Mucosa of stomach (tissue), 1 donor: ENCODE measurements around the gene SMYD3.
"Not testable (repeated sequence)": the region's sequence is repeated elsewhere in the genome, so short reads cannot be mapped to it uniquely, and the experiment has no call there.

Source experiments
- H3K27me3 ChIP-seq: one replicate; pipeline ENCODE4 v1.7.0; 2013; ENCODE audit warnings: mild to moderate bottlenecking, low read length; ENCODE audit not compliant: control insufficient read depth, insufficient read depth
- H3K36me3 ChIP-seq: one replicate; pipeline ENCODE4 v1.7.0; 2013; ENCODE audit warnings: low read length; ENCODE audit not compliant: control insufficient read depth, insufficient read depth
- H3K4me1 ChIP-seq: one replicate; pipeline ENCODE4 v1.7.0; 2013; ENCODE audit warnings: mild to moderate bottlenecking, low read length; ENCODE audit not compliant: control insufficient read depth, insufficient read depth
- H3K4me3 ChIP-seq: one replicate; pipeline ENCODE4 v1.7.0; 2013; ENCODE audit warnings: low read length
- H3K9ac ChIP-seq: one replicate; pipeline ENCODE4 v1.7.0; 2013; ENCODE audit warnings: mild to moderate bottlenecking, low read length, moderate library complexity
- H3K9me3 ChIP-seq: one replicate; pipeline ENCODE4 v1.7.0; 2013; ENCODE audit warnings: mild to moderate bottlenecking, low read length, moderate library complexity; ENCODE audit not compliant: control insufficient read depth
- donor health status: Pancreatic carcinoma.

Gene SMYD3

DNA sequence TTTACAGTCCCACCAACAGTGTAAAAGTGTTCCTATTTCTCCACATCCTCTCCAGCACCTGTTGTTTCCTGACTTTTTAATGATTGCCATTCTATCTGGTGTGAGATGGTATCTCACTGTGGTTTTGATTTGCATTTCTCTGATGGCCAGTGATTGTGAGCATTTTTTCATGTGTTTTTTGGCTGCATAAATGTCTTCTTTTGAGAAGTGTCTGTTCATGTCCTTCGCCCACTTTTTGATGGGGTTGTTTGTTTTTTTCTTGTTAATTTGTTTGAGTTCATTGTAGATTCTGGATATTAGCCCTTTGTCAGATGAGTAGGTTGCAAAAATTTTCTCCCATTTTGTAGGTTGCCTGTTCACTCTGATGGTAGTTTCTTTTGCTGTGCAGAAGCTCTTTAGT, 177.8 kb downstream of the SMYD3 start:
- H3K9me3 ChIP-seq, H3K4me1 ChIP-seq: not testable (repeated sequence)

DNA sequence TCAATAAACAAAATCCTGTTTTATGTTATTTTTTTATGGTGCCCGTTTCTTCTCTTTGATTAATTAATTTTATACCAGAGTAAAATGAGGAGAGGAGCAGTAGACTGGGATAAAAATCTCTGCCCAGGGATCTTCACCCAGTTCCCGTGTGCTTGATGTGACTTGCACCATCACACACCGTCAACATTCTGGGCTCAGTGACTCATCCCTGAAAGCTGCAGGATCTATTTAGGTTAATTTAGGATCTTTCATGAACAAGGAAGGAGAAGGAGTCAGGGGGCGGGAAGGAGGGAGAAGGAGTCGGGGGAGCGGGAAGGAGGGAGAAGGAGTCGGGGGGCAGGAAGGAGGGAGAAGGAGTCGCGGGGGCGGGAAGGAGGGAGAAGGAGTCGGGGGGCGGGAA, 182.4 kb downstream of the SMYD3 start:
- Histone ChIP-seq H3K27me3 (no peaks in the 10 kb centered on the region), H3K9ac (no peak overlapping the region), H3K4me3 (no peak overlapping the region), H3K36me3 (no peaks in the 10 kb centered on the region), H3K4me1 (no peaks in the 10 kb centered on the region), H3K9me3 (no peaks in the 10 kb centered on the region)

More for the DNA sequence above, 177.8 kb downstream of the SMYD3 start:
- H3K4me3 ChIP-seq, H3K27me3 ChIP-seq, H3K36me3 ChIP-seq, H3K9ac ChIP-seq: not testable (repeated sequence)

DNA sequence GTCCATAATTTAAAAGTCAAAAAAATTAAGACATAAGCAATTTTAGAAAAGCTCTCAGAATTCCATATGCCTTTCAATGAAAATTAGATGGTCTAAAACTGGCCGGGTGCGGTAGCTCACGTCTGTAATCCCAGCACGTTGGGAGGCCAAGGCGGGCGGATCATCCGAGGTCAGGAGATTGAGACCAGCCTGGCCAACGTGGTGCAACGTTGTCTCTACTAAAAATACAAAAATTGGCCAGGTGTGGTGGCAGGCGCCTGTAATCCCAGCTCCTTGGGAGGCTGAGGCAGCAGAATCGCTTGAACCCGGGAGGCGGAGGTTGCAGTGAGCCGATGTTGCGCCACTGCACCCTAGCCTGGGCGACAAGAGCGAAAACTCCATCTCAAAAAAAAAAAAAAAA, 183.0 kb downstream of the SMYD3 start:
- not testable (repeated sequence) for H3K27me3 ChIP-seq, H3K4me3 ChIP-seq, H3K36me3 ChIP-seq, H3K9ac ChIP-seq, H3K4me1 ChIP-seq, H3K9me3 ChIP-seq

DNA sequence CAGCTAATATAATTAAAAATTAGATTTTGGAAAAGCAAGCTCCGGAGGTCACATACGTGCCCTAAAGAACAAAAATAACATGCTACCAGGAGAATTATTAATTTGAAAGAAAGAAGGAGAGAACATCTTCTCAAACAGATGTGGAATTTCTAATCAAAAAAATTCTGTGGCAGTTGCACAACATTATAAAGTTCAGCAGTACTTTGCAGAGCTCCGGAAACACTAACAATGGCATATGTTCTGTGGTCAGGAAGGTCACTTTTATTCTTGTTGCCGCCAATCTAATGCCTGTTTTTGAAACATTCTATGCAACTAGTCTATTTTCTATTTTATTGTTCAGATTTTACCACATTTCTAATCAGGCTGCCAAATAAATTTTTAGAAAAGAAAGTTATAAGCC, 186.8 kb downstream of the SMYD3 start:
- no peaks in the 10 kb centered on the region for H3K4me1 ChIP-seq
- no peaks in the 10 kb centered on the region for H3K27me3 ChIP-seq
- no peaks in the 10 kb centered on the region for H3K9me3 ChIP-seq
- H3K9ac ChIP-seq, result no peak overlapping the region
- no peak overlapping the region for H3K4me3 ChIP-seq
- H3K36me3 ChIP-seq, result no peaks in the 10 kb centered on the region

DNA sequence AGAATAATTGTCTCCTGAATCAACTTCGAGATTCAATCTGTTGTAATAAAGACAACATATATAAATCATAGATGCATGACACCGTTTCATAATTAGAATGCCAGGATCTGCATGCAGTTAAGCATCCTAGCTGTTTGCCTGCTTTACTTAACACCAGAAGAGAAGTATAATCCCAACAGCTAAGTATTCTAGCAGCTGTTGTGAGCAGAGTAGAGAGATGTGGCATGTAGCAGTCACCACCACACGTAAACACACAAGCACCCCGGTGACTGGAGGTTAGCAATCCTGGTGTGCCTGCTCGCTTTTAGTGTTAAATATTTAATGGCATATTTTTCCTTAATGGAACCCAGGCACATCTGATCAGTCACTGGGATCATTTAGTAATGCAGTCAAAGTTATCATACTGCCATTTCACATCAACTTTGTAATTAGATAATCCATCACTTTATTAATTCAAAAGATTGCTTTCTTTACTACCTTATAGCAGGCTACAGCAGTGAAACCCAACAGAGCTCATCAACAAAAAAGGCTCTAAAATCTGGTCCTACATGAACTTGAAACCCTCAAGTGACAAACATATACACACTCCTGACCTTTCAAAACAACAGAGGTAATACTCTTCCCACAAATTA, 187.9 kb downstream of the SMYD3 start:
- Histone ChIP-seq H3K4me3 (no peak overlapping the region), H3K36me3 (no peaks in the 10 kb centered on the region), H3K9ac (no peak overlapping the region), H3K4me1 (no peaks in the 10 kb centered on the region), H3K27me3 (no peaks in the 10 kb centered on the region), H3K9me3 (no peaks in the 10 kb centered on the region)

DNA sequence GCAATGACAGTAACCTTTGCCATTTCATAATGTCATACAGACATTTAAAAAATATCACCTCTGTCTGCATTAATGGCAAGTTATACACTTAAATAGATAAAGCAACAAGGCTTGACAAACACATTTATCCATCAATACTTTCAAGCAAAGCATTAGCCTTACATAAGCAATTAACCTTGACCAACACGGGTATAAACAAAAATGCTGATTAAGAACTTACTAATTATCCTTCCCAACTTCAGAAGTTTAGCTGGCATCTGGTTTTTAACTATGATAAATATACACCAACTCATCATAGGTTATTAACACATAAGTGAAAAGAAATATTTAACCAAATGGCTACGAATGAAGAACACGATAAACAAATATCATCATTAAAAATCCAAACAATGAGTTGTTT, 188.5 kb downstream of the SMYD3 start:
- H3K4me1 ChIP-seq, result no peaks in the 10 kb centered on the region
- H3K27me3 ChIP-seq, result no peaks in the 10 kb centered on the region
- H3K4me3 ChIP-seq, result no peak overlapping the region

DNA sequence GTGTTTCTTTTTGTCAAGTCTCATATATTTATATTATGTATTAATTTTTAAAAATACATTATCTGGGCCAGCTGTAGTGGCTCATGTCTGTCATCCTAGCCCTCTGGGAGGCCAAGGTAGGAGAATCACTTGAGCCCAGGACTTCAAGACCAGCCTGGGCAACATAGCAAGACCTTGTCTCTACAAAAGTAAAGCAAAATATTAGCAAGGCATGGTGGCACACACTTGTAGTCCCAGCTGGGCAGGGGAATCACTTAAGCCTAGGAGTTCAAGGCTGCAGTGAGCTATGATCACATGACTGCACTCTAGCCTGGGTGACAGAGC, 189.1 kb downstream of the SMYD3 start:
- no peaks in the 10 kb centered on the region for H3K9me3 ChIP-seq
- no peak overlapping the region for H3K4me3 ChIP-seq
- H3K36me3 ChIP-seq, result no peaks in the 10 kb centered on the region
- H3K9ac ChIP-seq, result no peak overlapping the region
- H3K4me1 ChIP-seq, result no peaks in the 10 kb centered on the region
- H3K27me3 ChIP-seq, result no peaks in the 10 kb centered on the region

More for the DNA sequence above, 188.5 kb downstream of the SMYD3 start:
- Histone ChIP-seq H3K36me3 (no peaks in the 10 kb centered on the region), H3K9ac (no peak overlapping the region), H3K9me3 (no peaks in the 10 kb centered on the region)

DNA sequence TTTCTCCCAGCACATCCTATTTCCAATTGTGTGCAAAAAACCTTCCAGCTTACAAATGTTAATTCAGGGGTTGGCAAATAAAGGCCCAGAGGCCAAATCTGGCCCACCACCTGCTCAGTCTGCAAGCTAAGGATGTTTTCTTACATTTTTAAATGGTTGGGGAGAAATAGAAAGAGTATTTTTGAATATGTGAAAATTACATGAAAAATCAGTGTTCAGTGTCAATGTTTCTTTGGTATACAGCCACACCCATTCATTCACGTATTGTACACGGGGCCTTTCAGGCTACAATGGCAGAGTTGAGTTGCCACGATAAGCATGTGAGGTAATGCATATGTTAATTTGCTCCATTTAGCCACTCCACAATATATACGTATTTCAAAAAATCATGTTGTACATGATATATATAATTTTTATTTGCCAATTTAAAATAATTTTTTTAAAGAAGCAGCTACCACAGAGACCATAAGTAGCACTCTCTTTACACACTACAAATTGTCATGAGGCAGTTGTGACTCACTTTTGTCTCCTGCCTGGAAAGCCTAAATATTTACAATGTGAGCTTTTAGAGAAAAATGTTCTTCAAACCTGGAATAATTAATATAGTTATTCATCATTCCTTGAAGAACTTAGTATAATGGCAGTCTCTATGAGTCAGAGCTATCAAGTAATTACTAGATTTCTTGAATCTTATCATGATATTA, 189.6 kb downstream of the SMYD3 start:
- no peaks in the 10 kb centered on the region for H3K27me3 ChIP-seq
- H3K9me3 ChIP-seq, result no peaks in the 10 kb centered on the region
- H3K4me3 ChIP-seq, result no peak overlapping the region
- H3K4me1 ChIP-seq, result no peaks in the 10 kb centered on the region
- no peak overlapping the region for H3K9ac ChIP-seq
- H3K36me3 ChIP-seq, result no peaks in the 10 kb centered on the region

DNA sequence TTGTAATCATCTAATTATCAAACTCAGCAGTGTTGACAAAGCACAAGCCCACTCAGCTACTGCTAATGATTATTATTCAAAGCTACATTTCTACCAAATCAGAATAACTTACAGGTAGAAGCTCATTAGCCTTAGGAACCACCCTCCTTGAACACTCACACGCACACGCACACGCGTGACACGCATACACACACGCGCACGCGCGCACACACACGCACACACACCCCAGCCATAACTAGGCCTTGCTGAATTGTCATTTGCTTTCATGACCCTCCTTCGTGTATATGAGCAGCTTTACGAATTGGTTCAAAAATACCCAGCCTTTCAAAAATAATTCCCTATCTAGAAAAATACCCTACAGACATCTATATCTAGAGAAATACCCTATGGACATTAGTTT, 195.6 kb downstream of the SMYD3 start:
- H3K9ac ChIP-seq, result no peak overlapping the region
- H3K27me3 ChIP-seq, result no peaks in the 10 kb centered on the region
- no peaks in the 10 kb centered on the region for H3K9me3 ChIP-seq
- no peaks in the 10 kb centered on the region for H3K4me1 ChIP-seq
- no peak overlapping the region for H3K4me3 ChIP-seq
- no peaks in the 10 kb centered on the region for H3K36me3 ChIP-seq

DNA sequence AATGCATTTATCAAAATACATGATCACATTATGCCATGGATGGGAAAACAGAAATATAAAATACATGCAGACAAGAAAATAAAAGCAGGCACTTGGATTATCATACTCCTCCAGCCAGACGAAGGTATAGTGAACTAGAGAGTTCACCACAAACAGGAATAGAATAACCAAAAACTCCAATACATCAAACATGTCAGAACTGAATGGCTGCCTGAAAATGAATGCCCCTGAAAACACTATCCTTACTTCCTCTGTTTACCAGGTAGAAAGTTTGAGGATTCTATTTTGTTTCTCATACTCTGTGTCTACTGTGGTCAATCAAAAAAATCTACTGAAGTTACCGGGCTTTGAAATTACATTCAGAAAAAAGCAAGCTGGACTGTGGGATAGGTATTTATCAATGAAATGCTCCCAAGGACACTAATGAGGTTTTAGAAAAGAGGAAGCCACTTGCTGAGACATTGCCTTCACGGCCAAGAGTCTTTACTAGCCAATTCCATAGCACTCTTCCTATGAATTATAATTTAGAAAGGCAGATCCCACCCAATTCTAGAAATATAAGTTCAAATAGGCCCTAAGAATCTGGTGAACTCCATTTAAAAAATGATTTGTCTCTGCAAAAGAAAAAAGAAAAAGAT, 197.7 kb downstream of the SMYD3 start:
- no peaks in the 10 kb centered on the region for H3K4me1 ChIP-seq
- no peaks in the 10 kb centered on the region for H3K9me3 ChIP-seq
- no peak overlapping the region for H3K9ac ChIP-seq
- H3K27me3 ChIP-seq, result no peaks in the 10 kb centered on the region
- H3K4me3 ChIP-seq, result no peak overlapping the region
- H3K36me3 ChIP-seq, result no peaks in the 10 kb centered on the region

DNA sequence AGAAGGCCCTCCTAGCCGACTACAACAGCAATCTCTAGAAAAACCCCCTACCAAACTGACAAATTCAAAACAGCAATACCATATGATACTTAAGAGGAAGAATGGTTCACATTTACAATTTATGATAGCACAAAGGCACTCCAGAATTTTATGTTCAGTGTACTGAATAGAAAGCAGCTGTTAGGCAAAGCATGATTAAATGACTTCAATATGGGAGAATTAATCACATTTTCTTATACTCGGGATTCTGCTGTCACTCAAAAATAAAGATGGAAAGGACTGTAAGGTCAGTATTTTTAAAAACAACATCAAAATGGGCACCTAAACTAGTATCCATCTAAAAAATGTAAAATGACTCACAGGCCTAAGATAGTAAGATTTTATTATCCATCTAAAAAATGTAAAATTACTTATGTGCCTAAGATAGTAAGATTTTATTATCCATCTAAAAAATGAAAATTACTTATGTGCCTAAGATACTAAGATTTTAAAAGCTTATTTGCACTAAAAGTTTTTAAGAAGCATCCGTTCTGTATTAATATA, 198.5 kb downstream of the SMYD3 start:
- Histone ChIP-seq H3K36me3 (no peaks in the 10 kb centered on the region), H3K4me3 (no peak overlapping the region), H3K27me3 (no peaks in the 10 kb centered on the region), H3K9me3 (no peaks in the 10 kb centered on the region), H3K4me1 (no peaks in the 10 kb centered on the region), H3K9ac (no peak overlapping the region)

DNA sequence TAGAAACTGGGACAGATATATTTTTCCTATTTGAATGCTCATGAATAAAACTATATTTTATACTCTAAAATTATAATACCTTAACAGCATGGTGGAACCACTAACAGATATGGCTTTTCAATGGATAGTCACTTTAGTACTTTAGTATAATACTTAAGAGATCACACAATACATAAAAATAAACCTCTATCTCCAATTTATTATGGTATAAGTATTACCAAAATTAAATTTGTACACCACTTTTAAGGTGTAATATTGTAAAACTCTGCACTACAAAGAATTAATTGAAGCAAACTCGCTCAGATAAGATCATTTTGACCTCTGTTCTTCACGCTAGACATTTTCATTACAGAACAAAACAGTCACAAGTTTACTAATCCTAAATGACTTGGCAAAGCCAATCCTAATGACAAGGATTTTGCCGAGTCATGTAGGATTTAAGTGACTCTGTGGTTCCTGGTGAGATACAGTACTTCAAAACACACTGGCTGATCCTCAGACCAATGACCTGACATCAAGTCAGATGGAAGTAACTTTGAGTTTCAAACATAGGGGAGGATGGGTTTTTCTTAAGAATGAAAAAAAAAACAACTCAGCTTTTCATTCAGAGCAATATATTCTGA, 200.6 kb downstream of the SMYD3 start:
- no peaks in the 10 kb centered on the region for H3K36me3 ChIP-seq
- H3K4me3 ChIP-seq, result no peak overlapping the region
- no peaks in the 10 kb centered on the region for H3K27me3 ChIP-seq
- no peak overlapping the region for H3K9ac ChIP-seq
- H3K9me3 ChIP-seq, result no peaks in the 10 kb centered on the region
- H3K4me1 ChIP-seq, result no peaks in the 10 kb centered on the region
